Activated T-helper 1 cell treated with anti-CD3 and anti-CD28 coated beads, Interleukin-2, amount 50 U/mL, for 16 hours (primary cell): Measurements from ENCODE around the gene TMEM208.
A peak's percentile ranks its signal among the peaks of the same experiment; 100 is the strongest.

Source experiments
- DNase-seq, 2 donors: peaks; one replicate each; pipeline ENCODE4 v3.0.0-alpha.2; 2020; ENCODE audit warnings: low read depth in 1 of 2, low spot score in 1 of 2

Gene TMEM208

DNA sequence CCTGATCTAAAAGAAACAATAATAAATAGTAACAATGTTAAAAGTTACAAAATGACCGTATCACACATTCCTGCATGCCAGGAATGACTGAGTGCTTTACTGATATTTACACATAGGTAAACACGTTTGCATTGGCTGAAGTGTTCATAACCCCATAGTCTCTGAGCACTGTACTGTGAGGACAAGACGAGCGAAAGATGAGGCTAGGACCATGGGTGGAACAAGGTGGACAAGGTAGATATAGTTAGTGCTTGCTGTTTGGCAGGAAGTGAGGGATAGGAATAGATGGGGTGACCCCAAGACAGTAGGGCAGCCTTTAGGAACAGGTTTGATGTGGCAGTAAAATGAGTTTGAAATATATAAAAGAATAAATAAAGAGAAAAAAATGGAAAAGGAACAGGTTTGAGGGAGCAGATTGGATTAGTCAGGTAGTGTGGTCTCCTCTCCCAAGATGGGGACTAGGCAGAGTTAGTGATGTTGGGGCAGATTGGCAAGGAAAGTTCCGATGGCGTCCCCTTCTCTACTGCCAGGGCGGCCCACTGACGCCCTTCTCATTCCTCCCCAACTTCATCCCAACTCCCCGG, 35.4 kb upstream of the TMEM208 start:
- DNase-seq = no peak

DNA sequence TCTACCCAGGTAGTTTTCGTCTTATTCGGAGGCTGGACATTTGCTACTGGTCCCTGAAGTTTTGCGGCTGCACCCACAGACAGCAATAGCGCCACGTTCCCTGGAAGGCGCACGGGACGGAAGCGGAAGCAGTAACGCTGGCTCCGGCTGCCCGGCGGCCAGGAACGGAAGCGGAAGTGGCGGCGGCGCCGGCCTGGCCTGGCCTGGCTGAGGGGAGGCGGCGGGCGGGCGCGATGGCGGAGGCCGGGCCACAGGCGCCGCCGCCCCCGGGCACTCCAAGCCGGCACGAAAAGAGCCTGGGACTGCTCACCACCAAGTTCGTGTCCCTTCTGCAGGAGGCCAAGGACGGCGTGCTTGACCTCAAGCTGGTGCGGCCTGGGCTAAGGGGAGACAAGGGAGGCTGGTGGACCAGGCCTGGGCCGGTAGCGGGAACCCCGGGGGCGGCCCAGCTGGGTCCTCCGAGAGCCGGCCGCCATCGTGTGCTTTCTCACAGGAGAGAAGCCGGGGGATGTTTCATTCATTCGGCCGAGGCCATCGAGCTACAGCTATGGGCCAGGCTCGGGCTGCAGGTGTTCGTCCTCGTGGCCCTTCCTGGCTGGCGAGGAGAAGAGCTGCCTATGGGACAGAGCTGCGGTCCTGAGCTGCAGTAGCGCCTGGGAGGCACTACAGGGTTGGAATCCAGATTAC, 34.8 kb upstream of the TMEM208 start, which contains the start of gene E2F4:
E2F4 (plus strand) TSS at position 161 of the 687 bp plus-strand sequence; CDS start at position 234, 73 bp downstream.
- DNase-seq = peak; percentile 70 to 79

DNA sequence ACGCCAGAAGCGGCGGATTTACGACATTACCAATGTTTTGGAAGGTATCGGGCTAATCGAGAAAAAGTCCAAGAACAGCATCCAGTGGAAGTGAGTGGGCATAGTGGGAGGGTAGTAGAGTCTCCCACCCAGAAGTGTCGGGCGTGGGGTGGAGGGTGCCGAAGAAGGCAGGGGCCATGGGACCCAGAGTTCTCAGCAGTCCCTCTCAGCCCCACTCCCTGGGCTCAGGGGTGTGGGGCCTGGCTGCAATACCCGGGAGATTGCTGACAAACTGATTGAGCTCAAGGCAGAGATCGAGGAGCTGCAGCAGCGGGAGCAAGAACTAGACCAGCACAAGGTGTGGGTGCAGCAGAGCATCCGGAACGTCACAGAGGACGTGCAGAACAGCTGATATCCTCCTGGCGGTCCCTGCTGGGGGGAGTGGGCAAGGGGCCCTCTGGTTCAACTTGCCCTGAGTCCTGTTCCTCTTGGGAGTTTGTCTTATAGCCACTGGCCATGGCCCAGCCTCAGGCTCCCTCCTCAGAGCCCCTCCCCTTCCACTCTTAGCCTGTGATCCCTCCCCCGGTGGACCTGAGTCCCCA, 34.1 kb upstream of the TMEM208 start:
- no peak for DNase-seq

DNA sequence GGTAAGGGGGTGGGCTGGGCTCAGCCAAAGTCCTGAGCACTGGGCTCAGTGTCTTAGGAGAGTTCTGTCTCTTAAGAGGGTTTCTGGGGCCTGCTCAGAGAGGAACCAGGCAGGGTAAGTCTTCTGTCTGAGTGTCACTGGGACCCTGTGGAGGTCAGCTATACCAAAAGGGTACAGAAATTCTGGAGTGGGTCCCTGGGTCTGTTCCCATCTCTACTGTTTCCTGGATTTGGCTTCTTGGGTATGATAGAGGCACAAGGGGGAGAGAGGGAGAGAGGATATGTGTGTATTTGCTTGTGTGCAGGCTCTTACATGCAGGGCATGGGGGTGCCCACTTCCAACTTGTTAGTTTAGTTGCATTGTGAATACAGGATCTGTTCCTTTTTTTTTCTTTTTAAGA, 33.4 kb upstream of the TMEM208 start:
- DNase-seq = no peak

DNA sequence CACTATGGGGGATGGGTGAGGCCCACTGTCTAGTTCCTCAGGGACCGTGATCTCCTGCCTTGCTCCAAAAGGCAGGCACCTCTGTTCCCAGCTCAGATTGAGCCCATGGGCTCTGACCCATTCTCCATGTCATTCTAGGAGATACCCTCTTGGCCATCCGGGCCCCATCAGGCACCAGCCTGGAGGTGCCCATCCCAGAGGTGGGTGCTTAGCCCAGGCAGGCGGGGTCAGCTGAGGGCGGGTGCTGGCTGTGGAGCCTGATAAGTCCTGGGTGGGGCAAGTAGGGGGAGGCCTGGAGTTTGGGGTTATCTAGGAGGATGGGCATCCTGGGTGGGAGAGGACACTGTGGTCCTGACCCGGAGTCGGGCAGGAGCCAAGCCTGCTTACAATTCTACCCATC, 32.7 kb upstream of the TMEM208 start:
- DNase-seq = no peak

DNA sequence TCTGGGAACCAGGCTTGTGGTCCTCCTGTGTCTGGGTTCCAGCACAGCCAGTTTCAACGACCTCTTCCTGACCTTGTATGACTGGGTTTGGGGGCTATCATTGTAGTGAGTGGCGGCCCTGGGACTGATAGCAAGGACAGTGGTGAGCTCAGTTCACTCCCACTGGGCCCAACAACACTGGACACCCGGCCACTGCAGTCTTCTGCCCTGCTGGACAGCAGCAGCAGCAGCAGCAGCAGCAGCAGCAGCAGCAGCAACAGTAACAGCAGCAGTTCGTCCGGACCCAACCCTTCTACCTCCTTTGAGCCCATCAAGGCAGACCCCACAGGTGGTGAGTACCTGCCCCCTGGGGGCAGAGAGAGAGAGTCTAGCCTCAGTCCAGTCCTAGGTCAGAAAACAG, 31.3 kb upstream of the TMEM208 start:
- no peak for DNase-seq

DNA sequence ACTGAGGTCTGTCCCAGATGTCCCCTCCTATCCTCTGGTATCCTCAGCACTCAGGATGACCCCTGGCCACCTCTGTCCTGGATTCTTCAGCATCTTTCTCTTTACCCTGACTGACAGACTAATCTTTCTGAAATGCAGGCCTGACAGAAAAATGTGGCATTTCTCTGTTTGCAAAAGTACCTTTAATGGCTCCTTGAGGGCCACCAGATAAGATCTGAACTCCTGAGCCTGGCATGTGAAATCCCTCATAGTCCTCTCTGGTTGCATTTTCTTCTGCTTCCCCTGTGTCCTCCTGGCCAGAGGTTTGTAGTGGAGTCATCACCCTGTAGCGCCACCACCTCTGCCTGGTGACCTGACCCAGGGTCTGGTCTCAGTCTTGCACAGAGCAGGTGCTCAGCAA, 30.0 kb upstream of the TMEM208 start:
- DNase-seq = no peak

DNA sequence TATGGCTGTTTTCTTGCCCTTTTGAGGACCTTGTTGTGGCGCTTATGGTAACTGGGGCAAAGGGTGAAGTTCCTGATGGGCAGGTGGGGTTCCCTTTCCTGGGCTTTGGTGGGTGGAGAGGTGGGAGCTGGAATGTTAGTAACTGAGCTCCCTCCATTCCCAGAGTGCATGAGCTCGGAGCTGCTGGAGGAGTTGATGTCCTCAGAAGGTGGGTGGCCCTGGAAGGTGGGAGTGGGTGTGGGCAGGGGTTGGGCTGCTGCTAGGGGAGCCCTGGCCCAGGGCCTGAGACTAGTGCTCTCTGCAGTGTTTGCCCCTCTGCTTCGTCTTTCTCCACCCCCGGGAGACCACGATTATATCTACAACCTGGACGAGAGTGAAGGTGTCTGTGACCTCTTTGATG, 29.2 kb upstream of the TMEM208 start:
- DNase-seq = no peak

DNA sequence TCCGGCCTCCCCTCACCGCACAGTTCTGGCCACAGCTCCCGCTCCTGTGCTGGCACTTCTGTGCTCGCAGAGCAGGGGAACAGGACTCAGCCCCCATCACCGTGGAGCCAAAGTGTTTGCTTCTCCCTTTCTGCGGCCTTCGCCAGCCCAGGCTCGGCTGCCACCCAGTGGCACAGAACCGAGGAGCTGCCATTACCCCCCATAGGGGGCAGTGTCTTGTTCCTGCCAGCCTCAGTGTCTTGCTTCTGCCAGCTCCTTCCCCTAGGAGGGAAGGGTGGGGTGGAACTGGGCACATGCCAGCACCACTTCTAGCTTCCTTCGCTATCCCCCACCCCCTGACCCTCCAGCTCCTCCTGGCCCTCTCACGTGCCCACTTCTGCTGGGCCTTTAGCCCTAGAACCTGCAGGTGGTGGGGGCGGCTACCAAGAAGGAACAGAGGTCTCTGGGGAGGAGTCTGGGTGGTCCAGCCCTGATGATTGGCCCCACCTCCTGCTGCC, 28.6 kb upstream of the TMEM208 start:
- no peak for DNase-seq

DNA sequence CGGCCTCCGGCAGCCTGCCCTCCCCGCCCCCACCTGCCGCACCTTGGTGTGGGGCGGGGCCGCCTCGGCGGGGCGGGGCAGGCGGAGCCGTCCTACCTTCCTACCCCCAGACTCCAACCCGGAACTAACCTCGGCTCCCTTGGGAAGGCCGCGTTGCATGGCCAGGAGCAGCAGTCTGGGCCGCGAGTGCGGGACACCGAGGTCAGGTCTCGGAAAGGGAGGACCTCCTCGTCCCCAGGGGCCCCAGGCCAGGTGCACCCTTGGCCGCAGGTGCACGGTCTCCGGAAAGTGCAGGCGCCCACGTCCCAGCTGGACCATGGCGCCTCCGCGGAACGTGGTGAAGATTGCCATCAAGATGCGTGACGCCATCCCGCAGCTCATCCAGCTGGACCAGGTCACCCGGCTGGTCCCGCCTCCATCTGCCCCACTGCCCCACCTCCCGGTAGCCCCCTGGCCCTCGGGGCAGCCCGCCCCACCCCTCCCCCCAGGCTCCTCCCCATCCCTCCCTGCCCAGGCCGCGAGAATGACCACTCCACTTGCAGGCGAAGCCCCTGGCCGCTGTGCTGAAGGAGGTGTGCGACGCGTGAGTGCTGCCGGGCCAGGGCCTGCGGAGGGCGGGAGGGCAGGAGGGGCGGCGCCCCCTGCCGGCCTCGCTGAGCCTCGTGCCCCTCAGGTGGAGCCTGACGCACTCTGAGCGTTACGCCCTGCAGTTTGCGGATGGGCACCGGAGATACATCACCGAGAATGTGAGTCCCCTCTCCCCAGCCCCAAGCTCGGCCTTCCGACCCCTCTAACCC, 27.7 kb upstream of the TMEM208 start, which contains the start of gene ELMO3:
ELMO3 (plus strand) TSS at position 121 of the 797 bp plus-strand sequence; CDS start at position 317, 196 bp downstream.
- DNase-seq = no peak

DNA sequence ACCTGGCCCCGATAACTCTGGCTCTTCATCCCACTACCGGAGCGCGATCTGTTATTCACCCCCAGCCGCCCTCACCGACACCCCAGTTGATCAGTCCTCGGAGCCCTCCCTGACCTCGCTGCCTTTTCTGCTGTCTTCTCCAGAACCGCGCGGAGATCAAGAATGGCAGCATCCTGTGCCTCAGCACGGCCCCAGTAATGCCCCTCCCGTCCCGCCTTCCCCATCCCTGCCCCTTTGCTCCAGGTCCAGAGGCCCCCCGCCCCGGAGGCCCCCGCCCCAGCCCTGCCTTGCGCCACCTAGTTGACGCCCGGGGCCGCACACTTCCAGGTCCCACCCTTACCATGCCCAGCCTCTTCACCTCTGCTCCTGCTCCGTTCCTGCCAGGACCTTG, 27.1 kb upstream of the TMEM208 start:
- DNase-seq = no peak

DNA sequence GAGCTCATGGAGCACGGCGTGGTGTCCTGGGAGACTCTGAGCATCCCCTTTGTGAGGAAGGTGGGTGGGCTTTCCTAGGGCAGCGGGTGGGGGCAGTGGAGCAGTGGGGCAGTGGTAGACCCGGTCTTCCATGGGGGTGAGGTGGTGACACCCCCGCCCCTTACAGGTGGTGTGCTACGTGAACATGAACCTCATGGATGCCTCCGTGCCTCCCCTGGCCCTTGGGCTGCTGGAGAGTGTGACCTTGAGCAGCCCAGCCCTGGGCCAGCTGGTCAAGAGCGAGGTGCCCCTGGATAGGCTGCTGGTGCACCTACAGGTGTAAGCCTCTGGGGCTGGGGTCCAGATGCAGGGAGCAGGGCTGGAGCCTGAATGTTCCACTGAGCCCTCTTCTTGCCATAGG, 26.4 kb upstream of the TMEM208 start:
- no peak for DNase-seq

DNA sequence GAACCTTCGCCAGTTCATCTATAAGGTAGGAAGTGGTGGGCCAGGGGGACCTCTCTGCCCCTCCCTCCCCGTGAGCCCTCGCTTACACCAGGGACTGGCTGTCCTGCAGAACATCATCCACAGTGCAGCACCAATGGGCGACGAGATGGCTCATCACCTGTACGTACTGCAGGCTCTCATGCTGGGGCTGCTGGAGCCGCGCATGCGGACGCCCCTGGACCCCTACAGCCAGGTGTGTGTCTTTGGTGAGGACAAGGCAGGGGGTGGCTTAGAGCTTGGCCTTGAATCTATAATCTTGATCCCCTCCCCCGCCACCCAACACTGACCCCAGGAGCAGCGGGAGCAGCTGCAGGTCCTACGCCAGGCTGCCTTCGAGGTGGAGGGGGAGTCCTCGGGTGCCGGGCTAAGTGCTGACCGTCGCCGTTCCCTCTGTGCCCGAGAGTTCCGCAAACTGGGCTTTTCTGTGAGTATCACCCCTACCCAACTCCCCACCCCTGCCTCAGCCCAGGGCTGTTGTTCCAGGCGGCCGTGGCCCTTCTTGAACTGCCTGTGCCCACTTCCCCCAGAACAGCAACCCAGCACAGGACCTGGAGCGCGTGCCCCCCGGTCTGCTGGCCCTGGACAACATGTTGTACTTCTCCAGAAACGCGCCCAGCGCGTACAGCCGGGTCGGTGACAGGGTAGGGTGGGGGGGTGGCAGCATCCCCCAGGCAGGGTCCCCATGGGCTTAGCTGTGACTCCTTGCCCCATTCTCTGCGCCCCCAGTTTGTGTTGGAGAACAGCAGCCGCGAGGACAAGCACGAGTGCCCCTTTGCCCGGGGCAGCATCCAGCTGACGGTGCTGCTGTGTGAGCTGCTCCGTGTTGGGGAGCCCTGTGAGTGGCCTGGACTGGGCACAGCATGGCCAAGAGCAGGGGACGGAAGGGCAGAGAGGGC, 25.3 kb upstream of the TMEM208 start:
- no peak for DNase-seq

DNA sequence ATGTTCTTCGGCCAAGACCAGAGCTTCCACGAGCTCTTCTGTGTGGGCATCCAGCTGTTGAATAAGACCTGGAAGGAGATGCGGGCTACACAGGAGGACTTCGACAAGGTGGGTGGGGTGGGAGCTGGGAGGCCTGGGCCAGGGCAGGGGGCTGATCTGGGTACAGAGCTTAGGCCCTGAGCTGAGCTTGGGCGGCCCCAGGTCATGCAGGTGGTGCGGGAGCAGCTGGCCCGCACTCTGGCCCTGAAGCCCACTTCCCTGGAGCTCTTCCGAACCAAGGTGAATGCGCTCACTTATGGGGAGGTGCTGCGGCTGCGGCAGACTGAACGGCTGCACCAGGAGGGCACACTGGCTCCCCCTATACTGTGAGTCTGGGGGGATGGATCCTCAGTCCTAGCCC, 24.5 kb upstream of the TMEM208 start:
- no peak for DNase-seq

DNA sequence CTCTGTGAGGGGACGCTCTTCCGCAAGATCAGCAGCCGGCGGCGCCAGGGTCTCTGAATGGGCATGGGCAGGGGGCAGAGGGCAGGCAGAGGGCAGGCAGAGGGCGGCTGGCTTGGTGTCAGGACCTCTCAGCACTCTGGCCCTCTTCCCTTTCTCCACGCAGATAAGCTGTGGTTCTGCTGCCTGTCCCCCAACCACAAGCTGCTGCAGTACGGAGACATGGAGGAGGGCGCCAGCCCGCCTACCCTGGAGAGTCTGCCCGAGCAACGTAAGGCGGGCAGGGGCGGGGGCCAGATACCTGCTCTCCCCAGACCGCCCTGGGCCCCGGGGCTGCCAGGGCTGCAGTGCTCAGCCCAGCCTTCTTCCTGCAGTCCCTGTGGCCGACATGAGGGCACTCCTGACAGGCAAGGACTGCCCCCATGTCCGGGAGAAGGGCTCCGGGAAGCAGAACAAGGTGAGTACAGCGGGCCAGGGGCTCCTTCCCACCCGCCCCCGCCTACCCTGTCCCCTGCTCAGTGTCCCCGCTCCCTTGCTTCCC, 23.9 kb upstream of the TMEM208 start:
- no peak for DNase-seq

DNA sequence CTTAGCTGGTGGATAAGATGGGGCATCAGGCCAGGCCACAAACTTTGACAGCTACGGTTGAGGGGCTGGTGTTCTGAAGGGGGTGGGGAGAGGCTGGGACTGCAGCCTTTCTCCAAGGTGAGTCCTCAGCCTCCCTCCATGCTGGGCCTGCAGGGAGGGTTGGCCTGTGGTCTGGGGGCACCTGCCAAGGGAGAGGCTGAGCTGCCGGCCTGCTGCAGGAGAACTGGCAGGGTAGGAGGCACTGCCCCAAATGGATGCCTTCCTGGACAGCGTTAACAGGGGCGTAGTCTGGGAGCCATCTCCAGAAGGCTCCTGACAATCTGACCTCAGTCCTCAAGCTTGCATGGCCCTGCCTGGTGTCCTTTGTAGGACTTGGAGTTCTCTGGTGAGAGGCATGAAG, 22.9 kb upstream of the TMEM208 start:
- DNase-seq = no peak

DNA sequence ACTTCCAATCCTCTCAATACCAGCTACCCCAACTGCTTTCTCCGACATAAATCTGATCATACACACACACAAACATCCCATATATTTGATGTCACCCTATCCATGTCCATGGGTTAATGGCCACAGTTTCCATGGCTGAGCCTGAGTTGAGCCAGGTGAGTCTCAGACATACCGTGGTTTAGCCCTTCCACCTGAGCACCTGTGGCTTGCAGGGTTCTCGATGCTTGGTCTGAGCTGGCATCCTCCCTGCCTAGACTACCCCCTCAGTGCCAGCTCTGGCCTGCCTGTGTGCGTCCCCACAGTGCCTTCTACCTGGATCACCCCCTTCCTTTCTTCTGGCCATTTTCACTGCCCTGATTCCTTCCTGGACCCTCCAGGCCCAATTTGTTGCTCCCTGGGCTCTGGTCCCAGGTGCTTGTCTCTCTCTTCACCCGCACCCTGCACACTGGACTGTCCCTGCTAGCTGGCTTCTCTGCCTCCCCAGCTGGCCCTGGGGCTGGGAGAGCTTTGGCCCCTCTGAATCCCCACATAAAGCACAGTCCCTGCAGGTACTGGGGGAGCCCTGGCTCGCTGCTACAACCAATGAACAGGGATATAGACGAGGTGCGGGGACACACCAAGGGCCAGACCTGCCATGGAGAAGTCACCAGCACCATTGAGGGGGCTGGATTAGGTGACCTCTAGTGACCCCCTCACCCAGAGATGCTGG, 20.6 kb upstream of the TMEM208 start:
- DNase-seq = no peak

DNA sequence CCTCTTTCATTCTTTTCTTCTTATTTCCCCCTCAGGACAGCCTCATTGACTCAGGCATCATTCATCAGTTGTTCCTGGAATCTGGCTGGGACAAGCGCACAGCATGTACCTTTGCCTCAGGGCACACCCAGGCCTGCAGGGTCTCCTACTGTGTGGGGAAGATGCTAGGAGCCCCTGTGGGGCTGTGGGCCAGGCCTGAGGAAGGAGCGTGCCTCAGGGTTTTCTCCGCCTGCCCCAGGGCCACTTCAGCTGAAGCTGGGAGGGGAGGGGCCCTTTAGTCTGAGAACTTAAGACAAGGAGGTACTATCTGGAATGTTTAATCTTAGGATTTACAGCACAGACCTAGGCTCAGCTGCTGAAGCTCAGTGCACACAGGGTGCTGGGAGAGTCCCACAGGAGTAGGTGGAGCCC, 20.1 kb upstream of the TMEM208 start:
- no peak for DNase-seq

DNA sequence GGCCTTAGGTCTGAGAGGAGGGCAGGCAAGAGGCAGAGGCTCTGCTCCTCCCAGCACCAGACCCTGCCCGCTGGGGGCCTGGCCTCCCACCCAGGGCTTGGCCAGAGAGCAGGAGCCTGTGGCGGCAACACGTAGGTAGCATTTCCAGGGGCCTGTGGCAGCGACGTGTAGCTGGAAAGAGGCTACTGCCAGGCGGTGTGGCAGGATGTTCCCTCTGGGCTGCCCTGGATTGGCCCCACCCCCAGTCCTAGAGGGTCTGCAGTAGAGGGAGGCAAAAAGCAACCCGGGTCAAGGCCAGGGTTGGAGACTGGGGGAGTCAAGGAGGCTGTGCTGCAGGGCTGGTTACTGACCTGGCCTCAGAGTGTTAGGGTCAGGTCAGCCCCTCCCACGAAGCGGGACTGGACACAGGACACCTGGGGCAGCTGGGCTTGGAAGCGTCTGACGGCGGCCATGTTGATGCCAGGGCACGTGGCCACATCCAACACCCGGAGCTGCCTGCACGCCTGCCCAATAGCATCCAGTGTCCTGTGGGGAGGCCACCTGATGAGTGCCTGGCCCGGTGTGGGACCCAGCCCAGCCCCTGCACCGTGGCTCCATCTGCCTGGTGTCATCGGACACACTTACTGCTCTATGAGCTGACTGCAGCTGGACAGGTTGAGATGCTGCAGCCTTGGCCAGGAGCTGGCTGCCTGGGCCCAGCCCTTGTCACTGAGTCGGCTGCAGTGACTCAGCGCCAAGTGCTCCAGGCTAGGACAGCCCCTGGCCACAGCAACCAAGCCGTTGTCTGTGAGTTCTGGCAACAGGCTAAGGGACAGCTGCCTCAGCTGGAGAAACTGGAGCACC, 19.5 kb upstream of the TMEM208 start:
- DNase-seq = no peak
